HepG2 (cell line): Measurements from ENCODE around the gene CALML4. TPM values are rescaled to one million over a fixed set of nuclear protein-coding genes. Genes with fewer than 3 reads are reported as not detected.
A peak's percentile ranks its signal among the peaks of the same experiment; 100 is the strongest.

Experiments
- ATAC-seq: fragments of 200-7000 bp; cut with Tn5 transposase; 3 replicates; pipeline ENCODE4 v1.9.1; 2020; ENCODE audit warnings: mild to moderate bottlenecking, moderate library complexity
- BruUV-seq: library from RNA; stranded (reverse); fragments of 400-500 nt; replicated peaks from 2 replicates; lab custom pipeline; 2021; lab: Mats Ljungman, UMichigan
- CTCF ChIA-PET: fragments of 300-600 bp; formaldehyde crosslinking; extraction: SDS; loops from one replicate; lab custom pipeline; 2021; ENCODE audit warnings: low total read pairs, inconsistent platforms, low intra/inter-chr PET ratio; lab: Yijun Ruan, JAX
- POLR2A ChIA-PET: fragments of 350-600 bp; sonication (Branson Sonifier 250); formaldehyde crosslinking; loops from one replicate; lab custom pipeline; 2020; ENCODE audit warnings: antibody characterized with exemption, inconsistent platforms; lab: Yijun Ruan, JAX
- DNase-seq: peaks from one replicate; pipeline ENCODE4 v3.0.0-alpha.2; 2015; ENCODE audit warnings: low spot score
- FAIRE-seq: peaks from 3 replicates; lab custom pipeline; 2011; peaks lifted over from hg19 to GRCh38; lab: Jason Lieb, UNC
- H2AFZ ChIP-seq: one replicate; pipeline ENCODE4 v1.6.1; 2011; ENCODE audit warnings: low read length, inconsistent platforms
- H3K27ac ChIP-seq: fragments of 300-600 bp; 3 replicates; pipeline ENCODE4 v1.8.0; 2011; ENCODE audit warnings: mixed run types, mild to moderate bottlenecking, mixed read lengths, low read length, inconsistent platforms; ENCODE audit not compliant: insufficient read depth; ENCODE audit errors: extremely low read length
- H3K27me3 ChIP-seq, 2 experiments: fragments of 200-600 bp in 1 of 2; 2 replicates in 1 of 2; 3 replicates in 1 of 2; pipeline versions ENCODE4 v1.6.0 to v1.8.0; 2011; ENCODE audit warnings: low read length in 2 of 2, mild to moderate bottlenecking in 2 of 2, moderate library complexity in 2 of 2, inconsistent platforms in 1 of 2; ENCODE audit not compliant: insufficient read depth in 2 of 2, control insufficient read depth in 1 of 2
- H3K36me3 ChIP-seq, 2 experiments: fragments of 200-600 bp in 1 of 2; replicated peaks in 1 of 2; 2 replicates in 1 of 2; 3 replicates in 1 of 2; pipeline versions ENCODE4 v1.5.1 to v1.8.0; 2011; ENCODE audit warnings: low read length in 2 of 2, inconsistent platforms in 1 of 2; ENCODE audit not compliant: insufficient read depth in 2 of 2, control insufficient read depth in 1 of 2
- H3K4me1 ChIP-seq: 2 replicates; pipeline ENCODE4 v1.5.1; 2012; ENCODE audit warnings: low read length, inconsistent platforms; ENCODE audit not compliant: insufficient read depth
- H3K4me2 ChIP-seq: 2 replicates; pipeline ENCODE4 v1.6.0; 2011; ENCODE audit warnings: low read depth, low read length, inconsistent platforms
- H3K4me3 ChIP-seq, 3 experiments: fragments of 200-600 bp in 1 of 3; sonication (generic), shearing (Covaris generic) in 1 of 3; replicated peaks in 1 of 3; 2 replicates each; pipeline ENCODE4 v1.5.1; 2011 to 2016; ENCODE audit warnings: low read length in 3 of 3, inconsistent platforms in 2 of 3, low read depth in 2 of 3, mild to moderate bottlenecking in 2 of 3, control low read depth in 1 of 3, mixed read lengths in 1 of 3; ENCODE audit not compliant: insufficient read depth in 1 of 3
- H3K79me2 ChIP-seq: one replicate; pipeline ENCODE4 v1.6.1; 2011; ENCODE audit warnings: low read length, inconsistent platforms; ENCODE audit not compliant: insufficient read depth
- H3K9ac ChIP-seq: 2 replicates; pipeline ENCODE4 v1.6.0; 2011; ENCODE audit warnings: mild to moderate bottlenecking, low read depth, low read length, inconsistent platforms; ENCODE audit not compliant: insufficient read depth
- H3K9me3 ChIP-seq: 2 replicates; pipeline ENCODE4 v1.5.1; 2012; ENCODE audit warnings: mild to moderate bottlenecking, low read length
- H4K20me1 ChIP-seq: 2 replicates; pipeline ENCODE4 v1.6.0; 2011; ENCODE audit warnings: inconsistent platforms, mild to moderate bottlenecking, low read length, moderate library complexity; ENCODE audit not compliant: insufficient read depth
- CCAR2 ChIP-seq: fragments of 200-400 bp; formaldehyde crosslinking; optimal IDR thresholded peaks from 2 replicates; pipeline ENCODE3; 2018; ENCODE audit warnings: low read depth, mild to moderate bottlenecking, low read length, moderate library complexity
- GABPA ChIP-seq, 2 experiments: IDR thresholded peaks; 2 replicates each; pipeline ENCODE4 v1.6.1; 2011 to 2016; ENCODE audit warnings: low read depth in 2 of 2, low read length in 1 of 2, missing biosample characterization in 1 of 2, missing genetic modification characterization in 1 of 2
- HNF4A ChIP-seq: sonication (generic); formaldehyde crosslinking; IDR thresholded peaks from 2 replicates; pipeline ENCODE4 v1.4.0; 2020; ENCODE audit warnings: missing genetic modification reagents
- KLF15 ChIP-seq: sonication (generic); formaldehyde crosslinking; IDR thresholded peaks from 2 replicates; pipeline ENCODE4 v1.8.1; 2023; ENCODE audit warnings: borderline replicate concordance, mild to moderate bottlenecking, inconsistent platforms, missing genetic modification reagents, mixed read lengths
- MAX ChIP-seq: IDR thresholded peaks from 2 replicates; pipeline ENCODE4 v1.6.1; 2012; ENCODE audit warnings: inconsistent platforms
- POLR2AphosphoS5 ChIP-seq: IDR thresholded peaks from 2 replicates; pipeline ENCODE4 v1.6.1; 2012; ENCODE audit warnings: low read depth, low read length
- RFXANK ChIP-seq: IDR thresholded peaks from 2 replicates; pipeline ENCODE4 v1.6.1; 2016
- RFXAP ChIP-seq: sonication (generic); formaldehyde crosslinking; IDR thresholded peaks from 2 replicates; pipeline ENCODE4 v1.4.0; 2020; ENCODE audit warnings: missing genetic modification reagents, borderline replicate concordance
- STAT5B ChIP-seq: sonication (generic); formaldehyde crosslinking; IDR thresholded peaks from 2 replicates; pipeline ENCODE4 v1.4.0; 2020; ENCODE audit warnings: missing genetic modification reagents
- THAP8 ChIP-seq: sonication (generic); formaldehyde crosslinking; IDR thresholded peaks from 2 replicates; pipeline ENCODE4 v1.5.1; 2020; ENCODE audit warnings: missing genetic modification reagents, mild to moderate bottlenecking, borderline replicate concordance
- THYN1 ChIP-seq: sonication (generic); formaldehyde crosslinking; IDR thresholded peaks from 2 replicates; pipeline ENCODE4 v1.8.1; 2023; ENCODE audit warnings: low read depth, mild to moderate bottlenecking, moderate library complexity, missing genetic modification reagents, borderline replicate concordance
- ZBTB33 ChIP-seq: sonication (generic); formaldehyde crosslinking; IDR thresholded peaks from 2 replicates; pipeline ENCODE4 v1.4.0; 2020; ENCODE audit warnings: missing genetic modification reagents
- ZNF263 ChIP-seq: sonication (generic); formaldehyde crosslinking; IDR thresholded peaks from 2 replicates; pipeline ENCODE4 v1.4.0; 2020; ENCODE audit warnings: missing genetic modification reagents
- ZNF605 ChIP-seq: sonication (generic); formaldehyde crosslinking; IDR thresholded peaks from 2 replicates; pipeline ENCODE4 v1.8.0; 2022; ENCODE audit warnings: mild to moderate bottlenecking, missing genetic modification reagents
- ZNF709 ChIP-seq: sonication (generic); formaldehyde crosslinking; IDR thresholded peaks from 2 replicates; pipeline ENCODE4 v1.5.0; 2020; ENCODE audit warnings: mild to moderate bottlenecking, missing genetic modification reagents
- ZNF773 ChIP-seq: sonication (generic); formaldehyde crosslinking; IDR thresholded peaks from 2 replicates; pipeline ENCODE4 v1.4.0; 2020; ENCODE audit warnings: missing genetic modification reagents, borderline replicate concordance
- WGBS: methylation state at CpG from one replicate; pipeline ENCODE4 v1.1.6; 2017; ENCODE audit warnings: low lambda C conversion rate; 5-methylcytosine and 5-hydroxymethylcytosine counted together
- in situ Hi-C: cut with HindIII; loops from 2 replicates; pipeline ENCODE4 v1.10.0; 2017; ENCODE audit warnings: low pct_unique_long_range_greater_than_20kb; ENCODE audit not compliant: extremely low pct_ligation_motif_present
- intact Hi-C: fragments of 100-400 bp; cut with micrococcal nuclease; formaldehyde crosslinking; loops from one replicate; pipeline ENCODE4 v1.10.0; 2022; ENCODE audit not compliant: unreplicated experiment
- polyA plus RNA-seq, 8 experiments: library from polyadenylated mRNA; depleted of rRNA in 3 of 8; stranded (reverse) in 7 of 8; unstranded in 1 of 8; fragments of >200 nt; fragmentation: Illumina TruSeq in 4 of 8; extraction: Trizol in 4 of 8; gene quantifications; 2 replicates each; pipeline versions ENCODE4 v1.2.1 to v1.2.3, GENCODE V29; 2011 to 2016; ENCODE audit warnings: low read depth in 4 of 8, missing spikeins in 1 of 8, mixed read lengths in 1 of 8; ENCODE audit not compliant: insufficient read depth in 1 of 8
- total RNA-seq, 5 experiments: library from RNA; depleted of rRNA; stranded (reverse); fragments of >200 nt; fragmentation: Illumina TruSeq; extraction: Trizol; gene quantifications; 2 replicates each; pipeline ENCODE4 v1.2.3, GENCODE V29; 2016; ENCODE audit warnings: low read depth in 1 of 5
- TF ChIP-seq, protein P1 (sequence below): sonication (generic); formaldehyde crosslinking; IDR thresholded peaks from 2 replicates; pipeline ENCODE4 v1.9.0; 2021; ENCODE audit warnings: mild to moderate bottlenecking, missing genetic modification reagents

Gene CALML4
- total and polyA plus RNA-seq, 2 of the 13 experiments (the other 11 are each of a cell fraction or from before 2014, with no cell fraction given): 3.6 to 8.7 TPM

DNA sequence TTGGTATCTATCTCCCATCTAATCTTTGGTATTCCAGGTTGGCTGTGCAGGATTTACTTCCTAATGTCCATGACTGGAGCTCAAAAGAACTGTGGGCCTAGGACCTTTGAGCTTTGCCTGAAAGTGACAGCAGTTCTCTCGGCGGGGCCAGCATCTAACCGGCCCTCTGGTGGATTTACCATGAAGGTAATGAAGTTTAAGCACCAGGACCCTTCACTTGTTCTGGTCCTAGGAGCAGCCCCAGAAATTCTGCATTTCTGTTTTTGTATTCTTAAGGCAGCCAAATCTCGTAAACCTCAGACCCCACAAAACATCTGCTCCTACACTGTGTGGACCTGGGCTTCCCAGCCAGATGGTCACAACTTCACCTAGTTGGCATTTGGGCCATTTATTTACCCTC, 13.0 kb downstream of the CALML4 start:
- no peak overlapping the region for H3K9ac ChIP-seq
- CTCF ChIA-PET: no interaction called here
- intact Hi-C loops: no loop called here
- no peaks in the 10 kb centered on the region for H3K27me3 ChIP-seq
- ATAC-seq (peak; percentile 48), DNase-seq (peak; percentile 10), FAIRE-seq (no peak)
- H3K4me2 ChIP-seq: no peak overlapping the region
- H3K4me3 ChIP-seq: no peak overlapping the region
- no TSS peak for BruUV-seq
- in situ Hi-C loops: no loop called here
- no peaks in the 10 kb centered on the region for H3K9me3 ChIP-seq
- no peaks in the 10 kb centered on the region for H3K79me2 ChIP-seq
- WGBS: 80% methylated on average over 4 of the region's 4 CpGs
- H3K27ac ChIP-seq: no peak overlapping the region
- H3K36me3 ChIP-seq: peaks cover 9 to 20% of the 10 kb centered on the region in 2 experiments; a peak in 3 of 5 replicates
- peaks cover 16% of the 10 kb centered on the region for H3K4me1 ChIP-seq
- H4K20me1 ChIP-seq: no peaks in the 10 kb centered on the region
- POLR2A ChIA-PET: no interaction called here
- no peak overlapping the region for H2AFZ ChIP-seq
- TF ChIP-seq CCAR2 (no peak), ZNF605 (no peak), ZBTB33 (CRISPR knock-in tag) (no peak), POLR2AphosphoS5 (peak; percentile 22; the same call in 1 of the 2 replicates), ZNF773 (CRISPR knock-in tag) (no peak), THYN1 (CRISPR knock-in tag) (no peak), STAT5B (no peak), KLF15 (no peak), ZNF263 (CRISPR knock-in tag) (no peak), ZNF709 (CRISPR knock-in tag) (no peak), RFXANK (CRISPR knock-in tag) (no peak), GABPA (IDR thresholded peaks at IDR 0.05; ENCODE audit: low read depth, low read length) (no peak), GABPA (CRISPR knock-in tag; IDR thresholded peaks at IDR 0.05; ENCODE audit: low read depth) (no peak), MAX (no peak), RFXAP (CRISPR knock-in tag) (no peak), HNF4A (CRISPR knock-in tag) (peak; percentile 17; the same call in 1 of the 2 replicates), THAP8 (no peak)
- TF ChIP-seq, protein P1, sequence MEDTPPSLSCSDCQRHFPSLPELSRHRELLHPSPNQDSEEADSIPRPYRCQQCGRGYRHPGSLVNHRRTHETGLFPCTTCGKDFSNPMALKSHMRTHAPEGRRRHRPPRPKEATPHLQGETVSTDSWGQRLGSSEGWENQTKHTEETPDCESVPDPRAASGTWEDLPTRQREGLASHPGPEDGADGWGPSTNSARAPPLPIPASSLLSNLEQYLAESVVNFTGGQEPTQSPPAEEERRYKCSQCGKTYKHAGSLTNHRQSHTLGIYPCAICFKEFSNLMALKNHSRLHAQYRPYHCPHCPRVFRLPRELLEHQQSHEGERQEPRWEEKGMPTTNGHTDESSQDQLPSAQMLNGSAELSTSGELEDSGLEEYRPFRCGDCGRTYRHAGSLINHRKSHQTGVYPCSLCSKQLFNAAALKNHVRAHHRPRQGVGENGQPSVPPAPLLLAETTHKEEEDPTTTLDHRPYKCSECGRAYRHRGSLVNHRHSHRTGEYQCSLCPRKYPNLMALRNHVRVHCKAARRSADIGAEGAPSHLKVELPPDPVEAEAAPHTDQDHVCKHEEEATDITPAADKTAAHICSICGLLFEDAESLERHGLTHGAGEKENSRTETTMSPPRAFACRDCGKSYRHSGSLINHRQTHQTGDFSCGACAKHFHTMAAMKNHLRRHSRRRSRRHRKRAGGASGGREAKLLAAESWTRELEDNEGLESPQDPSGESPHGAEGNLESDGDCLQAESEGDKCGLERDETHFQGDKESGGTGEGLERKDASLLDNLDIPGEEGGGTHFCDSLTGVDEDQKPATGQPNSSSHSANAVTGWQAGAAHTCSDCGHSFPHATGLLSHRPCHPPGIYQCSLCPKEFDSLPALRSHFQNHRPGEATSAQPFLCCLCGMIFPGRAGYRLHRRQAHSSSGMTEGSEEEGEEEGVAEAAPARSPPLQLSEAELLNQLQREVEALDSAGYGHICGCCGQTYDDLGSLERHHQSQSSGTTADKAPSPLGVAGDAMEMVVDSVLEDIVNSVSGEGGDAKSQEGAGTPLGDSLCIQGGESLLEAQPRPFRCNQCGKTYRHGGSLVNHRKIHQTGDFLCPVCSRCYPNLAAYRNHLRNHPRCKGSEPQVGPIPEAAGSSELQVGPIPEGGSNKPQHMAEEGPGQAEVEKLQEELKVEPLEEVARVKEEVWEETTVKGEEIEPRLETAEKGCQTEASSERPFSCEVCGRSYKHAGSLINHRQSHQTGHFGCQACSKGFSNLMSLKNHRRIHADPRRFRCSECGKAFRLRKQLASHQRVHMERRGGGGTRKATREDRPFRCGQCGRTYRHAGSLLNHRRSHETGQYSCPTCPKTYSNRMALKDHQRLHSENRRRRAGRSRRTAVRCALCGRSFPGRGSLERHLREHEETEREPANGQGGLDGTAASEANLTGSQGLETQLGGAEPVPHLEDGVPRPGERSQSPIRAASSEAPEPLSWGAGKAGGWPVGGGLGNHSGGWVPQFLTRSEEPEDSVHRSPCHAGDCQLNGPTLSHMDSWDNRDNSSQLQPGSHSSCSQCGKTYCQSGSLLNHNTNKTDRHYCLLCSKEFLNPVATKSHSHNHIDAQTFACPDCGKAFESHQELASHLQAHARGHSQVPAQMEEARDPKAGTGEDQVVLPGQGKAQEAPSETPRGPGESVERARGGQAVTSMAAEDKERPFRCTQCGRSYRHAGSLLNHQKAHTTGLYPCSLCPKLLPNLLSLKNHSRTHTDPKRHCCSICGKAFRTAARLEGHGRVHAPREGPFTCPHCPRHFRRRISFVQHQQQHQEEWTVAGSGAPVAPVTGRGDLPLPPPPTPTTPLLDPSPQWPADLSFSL (CRISPR knock-in tag): no peak
